Activated T-helper 17 cell treated with anti-CD3 and anti-CD28 coated beads, Interleukin-2, amount 50 U/mL, for 72 hours (primary cell): ENCODE measurements around the gene MCCD1. TPM values are rescaled to one million over a fixed set of nuclear protein-coding genes. Genes with fewer than 3 reads are reported as not detected.

Experiments used
- ATAC-seq: fragments of 150-1000 bp; cut with Tn5 transposase; replicated peaks from 2 replicates; pipeline ENCODE4 v1.10.0; 2021; ENCODE audit warnings: mild to moderate bottlenecking, moderate library complexity
- H3K27ac Mint-ChIP-seq: one replicate; pipeline ENCODE4 v1.8.0; 2022; ENCODE audit warnings: mixed read lengths
- H3K27me3 Mint-ChIP-seq: one replicate; pipeline ENCODE4 v1.8.0; 2022; ENCODE audit warnings: mixed read lengths
- H3K36me3 Mint-ChIP-seq: one replicate; pipeline ENCODE4 v1.8.0; 2022; ENCODE audit warnings: low read depth, mild to moderate bottlenecking, mixed read lengths
- H3K4me1 Mint-ChIP-seq: one replicate; pipeline ENCODE4 v1.8.0; 2022; ENCODE audit warnings: mixed read lengths
- H3K4me3 Mint-ChIP-seq: one replicate; pipeline ENCODE4 v1.8.0; 2022; ENCODE audit warnings: mild to moderate bottlenecking, mixed read lengths
- H3K9me3 Mint-ChIP-seq: one replicate; pipeline ENCODE4 v1.8.0; 2022; ENCODE audit warnings: mixed read lengths
- total RNA-seq, 2 donors: library from RNA; stranded (reverse); gene quantifications; one replicate each; pipeline ENCODE4 v1.2.3, GENCODE V29; 2022

MCCD1 gene
- total RNA-seq, 2 donors from 2014 or later: not detected

DNA sequence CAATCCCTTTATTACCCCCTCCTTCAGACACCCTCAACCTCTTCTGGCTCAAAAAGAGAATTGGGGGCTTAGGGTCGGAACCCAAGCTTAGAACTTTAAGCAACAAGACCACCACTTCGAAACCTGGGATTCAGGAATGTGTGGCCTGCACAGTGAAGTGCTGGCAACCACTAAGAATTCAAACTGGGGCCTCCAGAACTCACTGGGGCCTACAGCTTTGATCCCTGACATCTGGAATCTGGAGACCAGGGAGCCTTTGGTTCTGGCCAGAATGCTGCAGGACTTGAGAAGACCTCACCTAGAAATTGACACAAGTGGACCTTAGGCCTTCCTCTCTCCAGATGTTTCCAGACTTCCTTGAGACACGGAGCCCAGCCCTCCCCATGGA, 48.8 kb downstream of the MCCD1 start:
- H3K4me3 Mint-ChIP-seq: peak overlapping the region; percentile 100
- H3K36me3 Mint-ChIP-seq: peaks cover 98% of the 10 kb centered on the region
- peaks cover 5% of the 10 kb centered on the region for H3K9me3 Mint-ChIP-seq
- H3K4me1 Mint-ChIP-seq: peaks cover 25% of the 10 kb centered on the region
- H3K27ac Mint-ChIP-seq: peak overlapping the region; percentile 97
- no peak for ATAC-seq
- no peaks in the 10 kb centered on the region for H3K27me3 Mint-ChIP-seq

DNA sequence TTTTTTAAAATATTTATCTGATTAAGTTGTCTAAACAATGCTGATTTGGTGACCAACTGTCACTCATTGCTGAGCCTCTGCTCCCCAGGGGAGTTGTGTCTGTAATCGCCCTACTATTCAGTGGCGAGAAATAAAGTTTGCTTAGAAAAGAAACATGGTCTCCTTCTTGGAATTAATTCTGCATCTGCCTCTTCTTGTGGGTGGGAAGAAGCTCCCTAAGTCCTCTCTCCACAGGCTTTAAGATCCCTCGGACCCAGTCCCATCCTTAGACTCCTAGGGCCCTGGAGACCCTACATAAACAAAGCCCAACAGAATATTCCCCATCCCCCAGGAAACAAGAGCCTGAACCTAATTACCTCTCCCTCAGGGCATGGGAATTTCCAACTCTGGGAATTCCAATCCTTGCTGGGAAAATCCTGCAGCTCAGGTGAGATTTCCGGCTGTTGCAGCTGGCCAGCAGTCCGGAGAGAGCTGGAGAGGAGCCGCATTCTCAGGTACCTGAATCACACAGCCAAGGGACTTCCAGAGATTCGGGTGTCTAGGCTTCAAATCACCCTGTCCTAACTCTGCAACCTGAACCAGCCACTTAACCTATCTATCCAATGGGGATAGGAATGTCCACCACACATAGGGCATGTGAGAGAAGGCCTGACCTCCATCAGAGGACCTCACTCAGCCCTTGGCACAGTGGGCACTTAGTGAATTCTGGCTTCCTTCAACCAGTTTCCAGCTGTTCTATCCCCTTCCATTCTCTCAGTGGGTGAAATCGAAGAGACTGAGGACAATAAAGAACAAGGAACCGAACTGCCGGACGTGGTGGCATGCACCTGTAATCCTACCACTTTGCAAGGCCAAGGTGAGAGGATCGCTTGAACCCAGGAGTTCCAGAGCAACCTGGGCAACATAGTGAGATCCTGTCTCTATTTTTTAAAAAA, 49.7 kb downstream of the MCCD1 start:
- Mint-ChIP-seq H3K4me3 (peak overlapping the region; percentile 100), H3K4me1 (peaks cover 25% of the 10 kb centered on the region), H3K27me3 (no peaks in the 10 kb centered on the region), H3K36me3 (peaks cover 96% of the 10 kb centered on the region), H3K9me3 (peaks cover 5% of the 10 kb centered on the region), H3K27ac (peak overlapping the region; percentile 99)
- no peak for ATAC-seq

DNA sequence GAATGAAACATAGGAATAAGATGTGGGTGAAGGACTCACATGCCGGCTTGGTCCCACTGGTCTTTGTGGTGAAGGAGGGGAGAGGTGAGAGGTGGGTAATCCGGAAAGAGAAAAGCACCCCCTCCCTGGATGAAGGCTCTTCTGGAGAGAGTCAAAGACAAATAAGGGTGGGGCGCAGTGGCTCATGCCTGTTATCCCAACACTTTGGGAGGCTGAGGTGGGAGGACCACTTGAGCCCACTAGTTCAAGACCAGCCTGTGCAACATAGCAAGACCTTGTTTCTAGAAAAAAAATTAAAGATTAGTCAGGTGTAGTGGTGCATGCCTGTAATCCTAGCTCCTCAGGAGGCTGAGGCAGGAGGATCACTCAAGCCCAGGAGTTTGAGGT, 50.4 kb downstream of the MCCD1 start:
- Mint-ChIP-seq H3K4me1 (peaks cover 22% of the 10 kb centered on the region), H3K36me3 (peaks cover 89% of the 10 kb centered on the region), H3K9me3 (peaks cover 5% of the 10 kb centered on the region), H3K4me3 (peak overlapping the region; percentile 100), H3K27me3 (no peaks in the 10 kb centered on the region), H3K27ac (peak overlapping the region; percentile 99)
- ATAC-seq: no peak

Other genes with a start within 250 kb of the MCCD1 start
- 1,000 to 10,000 TPM; 3,089 to 4,180 TPM for gene HLA-B, start 171.8 kb upstream of the MCCD1 start, total RNA-seq
- 10 to 100 TPM; 11.6 to 16.2 TPM for gene MICA, start 125.4 kb upstream of the MCCD1 start, total RNA-seq
- 10 to 100 TPM; 25.8 to 34.3 TPM for gene MICB, start 30.8 kb upstream of the MCCD1 start, total RNA-seq
- 100 to 1,000 TPM; 558 to 568 TPM for gene DDX39B, start 13.0 kb downstream of the MCCD1 start, total RNA-seq
- 1 to 10 TPM; 2.1 to 2.4 TPM for gene ATP6V1G2, start 17.6 kb downstream of the MCCD1 start, total RNA-seq
- gene NFKBIL1, start 18.6 kb downstream of the MCCD1 start, total RNA-seq: 10 to 100 TPM; 14.1 to 29.8 TPM
- 100 to 1,000 TPM; 163 to 567 TPM for gene LTA, start 43.3 kb downstream of the MCCD1 start, total RNA-seq
- 100 to 1,000 TPM in 1 of 2 donors, 10 to 100 TPM in 1; 69.5 to 199 TPM for gene TNF, start 46.6 kb downstream of the MCCD1 start, total RNA-seq
- gene LTB, start 53.5 kb downstream of the MCCD1 start, total RNA-seq: 100 to 1,000 TPM; 269 to 395 TPM
- gene LST1, start 57.3 kb downstream of the MCCD1 start, total RNA-seq: 10 to 100 TPM in 1 of 2 donors, 1 to 10 TPM in 1; 8.1 to 28.7 TPM
- gene NCR3, start 64.0 kb downstream of the MCCD1 start, total RNA-seq: 10 to 100 TPM; 25.4 to 28.6 TPM
- 10 to 100 TPM in 1 of 2 donors, 1 to 10 TPM in 1; 9.1 to 15.5 TPM for gene AIF1, start 86.3 kb downstream of the MCCD1 start, total RNA-seq
- gene PRRC2A, start 91.8 kb downstream of the MCCD1 start, total RNA-seq: 100 to 1,000 TPM; 226 to 237 TPM
- gene BAG6, start 123.7 kb downstream of the MCCD1 start, total RNA-seq: 100 to 1,000 TPM; 298 to 383 TPM
- gene APOM, start 126.9 kb downstream of the MCCD1 start, total RNA-seq: 1 to 10 TPM in 1 of 2 donors, under 1 TPM in 1; 0.76 to 1.3 TPM
- 10 to 100 TPM; 16.2 to 21.0 TPM for gene C6orf47, start 131.8 kb downstream of the MCCD1 start, total RNA-seq
- 10 to 100 TPM; 30.1 to 39.0 TPM for gene GPANK1, start 136.0 kb downstream of the MCCD1 start, total RNA-seq
- gene CSNK2B, start 137.1 kb downstream of the MCCD1 start, total RNA-seq: 100 to 1,000 TPM; 204 to 245 TPM
- gene LY6G5B, start 141.0 kb downstream of the MCCD1 start, total RNA-seq: 10 to 100 TPM; 25.3 to 28.1 TPM
- gene LY6G5C, start 152.1 kb downstream of the MCCD1 start, total RNA-seq: 1 to 10 TPM; 2.2 to 5.0 TPM
- 10 to 100 TPM; 31.4 to 31.7 TPM for gene ABHD16A, start 174.4 kb downstream of the MCCD1 start, total RNA-seq
- gene LY6G6F, start 177.9 kb downstream of the MCCD1 start, total RNA-seq: not detected
- gene LY6G6D, start 186.4 kb downstream of the MCCD1 start, total RNA-seq: not detected
- gene LY6G6C, start 192.8 kb downstream of the MCCD1 start, total RNA-seq: under 1 TPM in 1 of 2 donors, not detected in 1; 0.64 TPM
- not detected for gene MPIG6B, start 194.4 kb downstream of the MCCD1 start, total RNA-seq
- gene DDAH2, start 200.3 kb downstream of the MCCD1 start, total RNA-seq: 10 to 100 TPM in 1 of 2 donors, 1 to 10 TPM in 1; 9.4 to 23.8 TPM
- gene CLIC1, start 207.6 kb downstream of the MCCD1 start, total RNA-seq: 100 to 1,000 TPM; 406 to 482 TPM
- gene MSH5, start 211.0 kb downstream of the MCCD1 start, total RNA-seq: 10 to 100 TPM; 78.9 to 82.6 TPM
- gene SAPCD1, start 233.7 kb downstream of the MCCD1 start, total RNA-seq: 10 to 100 TPM; 12.1 to 18.9 TPM
- 1 to 10 TPM; 2.9 to 4.2 TPM for gene VWA7, start 248.4 kb downstream of the MCCD1 start, total RNA-seq